Ishikawa (cell line): ENCODE data around the gene NOP14.

Experiments used
- CEBPB ChIP-seq: IDR thresholded peaks from 2 replicates; pipeline ENCODE4 v1.6.1; 2012
- EP300 ChIP-seq: IDR thresholded peaks from 2 replicates; pipeline ENCODE4 v1.6.1; 2012; ENCODE audit warnings: borderline replicate concordance
- MAX ChIP-seq: IDR thresholded peaks from 2 replicates; pipeline ENCODE4 v1.6.1; 2012
- RAD21 ChIP-seq: IDR thresholded peaks from 2 replicates; pipeline ENCODE4 v1.6.1; 2012; ENCODE audit warnings: low read depth
- TCF12 ChIP-seq: IDR thresholded peaks from 2 replicates; pipeline ENCODE4 v1.6.1; 2012; ENCODE audit warnings: low read depth
- YY1 ChIP-seq: IDR thresholded peaks from 2 replicates; pipeline ENCODE4 v1.6.1; 2012; ENCODE audit warnings: low read depth
- TF ChIP-seq, protein P1 (sequence below): IDR thresholded peaks from 2 replicates; pipeline ENCODE4 v1.6.1; 2012; ENCODE audit warnings: low read depth, mild to moderate bottlenecking

GRCh38 chr4:2901186-2901585 is 62.0 kb downstream of the NOP14 start:
- no peak for TF ChIP-seq CEBPB
- no peak for TF ChIP-seq TCF12
- no peak for TF ChIP-seq RAD21
- TF ChIP-seq EP300 = no peak
- TF ChIP-seq, protein P1, sequence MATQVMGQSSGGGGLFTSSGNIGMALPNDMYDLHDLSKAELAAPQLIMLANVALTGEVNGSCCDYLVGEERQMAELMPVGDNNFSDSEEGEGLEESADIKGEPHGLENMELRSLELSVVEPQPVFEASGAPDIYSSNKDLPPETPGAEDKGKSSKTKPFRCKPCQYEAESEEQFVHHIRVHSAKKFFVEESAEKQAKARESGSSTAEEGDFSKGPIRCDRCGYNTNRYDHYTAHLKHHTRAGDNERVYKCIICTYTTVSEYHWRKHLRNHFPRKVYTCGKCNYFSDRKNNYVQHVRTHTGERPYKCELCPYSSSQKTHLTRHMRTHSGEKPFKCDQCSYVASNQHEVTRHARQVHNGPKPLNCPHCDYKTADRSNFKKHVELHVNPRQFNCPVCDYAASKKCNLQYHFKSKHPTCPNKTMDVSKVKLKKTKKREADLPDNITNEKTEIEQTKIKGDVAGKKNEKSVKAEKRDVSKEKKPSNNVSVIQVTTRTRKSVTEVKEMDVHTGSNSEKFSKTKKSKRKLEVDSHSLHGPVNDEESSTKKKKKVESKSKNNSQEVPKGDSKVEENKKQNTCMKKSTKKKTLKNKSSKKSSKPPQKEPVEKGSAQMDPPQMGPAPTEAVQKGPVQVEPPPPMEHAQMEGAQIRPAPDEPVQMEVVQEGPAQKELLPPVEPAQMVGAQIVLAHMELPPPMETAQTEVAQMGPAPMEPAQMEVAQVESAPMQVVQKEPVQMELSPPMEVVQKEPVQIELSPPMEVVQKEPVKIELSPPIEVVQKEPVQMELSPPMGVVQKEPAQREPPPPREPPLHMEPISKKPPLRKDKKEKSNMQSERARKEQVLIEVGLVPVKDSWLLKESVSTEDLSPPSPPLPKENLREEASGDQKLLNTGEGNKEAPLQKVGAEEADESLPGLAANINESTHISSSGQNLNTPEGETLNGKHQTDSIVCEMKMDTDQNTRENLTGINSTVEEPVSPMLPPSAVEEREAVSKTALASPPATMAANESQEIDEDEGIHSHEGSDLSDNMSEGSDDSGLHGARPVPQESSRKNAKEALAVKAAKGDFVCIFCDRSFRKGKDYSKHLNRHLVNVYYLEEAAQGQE = no peak
- no peak for TF ChIP-seq YY1
- TF ChIP-seq MAX = no peak
